A549 (cell line): ENCODE data around the gene DCP2.

Experiments used
- CHD4 ChIP-seq: fragments of 200-600 bp; sonication (generic); IDR thresholded peaks from 2 replicates; pipeline ENCODE4 v1.6.1; 2016; ENCODE audit warnings: antibody characterized with exemption, mild to moderate bottlenecking, borderline replicate concordance
- CTCF ChIP-seq: fragments of >200 bp; sonication (Bioruptor Twin); formaldehyde crosslinking; IDR thresholded peaks from 3 replicates; pipeline ENCODE4 v1.5.1; 2016
- FOSB ChIP-seq: fragments of 250-450 bp; sonication (Bioruptor Pico); IDR thresholded peaks from 2 replicates; pipeline ENCODE4 v1.5.0; 2020; ENCODE audit warnings: mild to moderate bottlenecking, moderate library complexity
- GATA3 ChIP-seq: IDR thresholded peaks from 2 replicates; pipeline ENCODE4 v1.6.1; 2012; ENCODE audit warnings: borderline replicate concordance
- MAFK ChIP-seq: fragments of 450-650 bp; IDR thresholded peaks from 2 replicates; pipeline ENCODE4 v1.6.1; 2014; ENCODE audit not compliant: partially characterized antibody
- MAZ ChIP-seq: fragments of 150-350 bp; IDR thresholded peaks from 2 replicates; pipeline ENCODE4 v1.6.1; 2014; ENCODE audit warnings: antibody characterized with exemption, low read depth, low read length, borderline replicate concordance
- MYC ChIP-seq: IDR thresholded peaks from 2 replicates; pipeline ENCODE4 v1.6.1; 2012; ENCODE audit warnings: mild to moderate bottlenecking, inconsistent platforms, low read length, improper control_type of control experiment, borderline replicate concordance
- POLR2A ChIP-seq: IDR thresholded peaks from 2 replicates; pipeline ENCODE4 v1.6.1; 2012; ENCODE audit warnings: mild to moderate bottlenecking, low read length
- RAD21 ChIP-seq, 2 experiments: fragments of >200 bp in 1 of 2; sonication (Bioruptor Twin) in 1 of 2; formaldehyde crosslinking in 1 of 2; IDR thresholded peaks in 1 of 2; conservative IDR thresholded peaks in 1 of 2; 2 replicates in 1 of 2; 3 replicates in 1 of 2; pipeline ENCODE4 v1.6.1; 2012 to 2018; ENCODE audit warnings: inconsistent platforms in 1 of 2
- RFX5 ChIP-seq: fragments of 450-650 bp; IDR thresholded peaks from 2 replicates; pipeline ENCODE4 v1.7.1; 2014; ENCODE audit warnings: antibody characterized with exemption, mild to moderate bottlenecking, moderate library complexity

- TF ChIP-seq CTCF (no peak), POLR2A (no peak), RFX5 (no peak), CHD4 (no peak), MYC (no peak), GATA3 (no peak), MAZ (no peak), MAFK (no peak), FOSB (CRISPR knock-in tag) (no peak), RAD21 (conservative IDR thresholded peaks at IDR 0.05 in 1 of 2, IDR thresholded peaks at IDR 0.05 in 1 of 2) (no peak)
Measured at GRCh38 chr5:113064806-113065205, 88.2 kb downstream of the DCP2 start.
